Parathyroid adenoma (tissue), 2 donors: Measurements from ENCODE around the gene WNK2.

Source experiments
- H2AFZ ChIP-seq: fragments of 300-600 bp; sonication (generic); one replicate; pipeline ENCODE4 v1.7.0; 2017; ENCODE audit warnings: antibody characterized with exemption, mild to moderate bottlenecking
- H3K27ac ChIP-seq: fragments of 300-600 bp; sonication (generic); one replicate; pipeline ENCODE4 v1.7.0; 2017
- H3K27me3 ChIP-seq: fragments of 300-600 bp; sonication (generic); one replicate; pipeline ENCODE4 v1.7.0; 2017; ENCODE audit warnings: low read length; ENCODE audit not compliant: control insufficient read depth, insufficient read depth
- H3K36me3 ChIP-seq: fragments of 300-600 bp; sonication (generic); one replicate; pipeline ENCODE4 v1.7.0; 2017; ENCODE audit warnings: low read length; ENCODE audit not compliant: control insufficient read depth, insufficient read depth
- H3K4me1 ChIP-seq: fragments of 300-600 bp; sonication (generic); one replicate; pipeline ENCODE4 v1.7.0; 2017; ENCODE audit warnings: control low read depth
- H3K4me2 ChIP-seq: fragments of 300-600 bp; sonication (generic); one replicate; pipeline ENCODE4 v1.7.0; 2017; ENCODE audit warnings: low read length
- H3K4me3 ChIP-seq: fragments of 300-600 bp; sonication (generic); one replicate; pipeline ENCODE4 v1.7.0; 2017; ENCODE audit warnings: low read depth, low read length
- H3K79me2 ChIP-seq: fragments of 300-600 bp; sonication (generic); one replicate; pipeline ENCODE4 v1.7.0; 2017; ENCODE audit warnings: control low read depth
- H3K9ac ChIP-seq: fragments of 300-600 bp; sonication (generic); one replicate; pipeline ENCODE4 v1.7.0; 2017; ENCODE audit warnings: mild to moderate bottlenecking
- H3K9me3 ChIP-seq: fragments of 300-600 bp; sonication (generic); one replicate; pipeline ENCODE4 v1.7.0; 2017; ENCODE audit warnings: low read length; ENCODE audit not compliant: control insufficient read depth
- TF ChIP-seq, protein P1 (sequence below): fragments of 300-600 bp; sonication (generic); IDR thresholded peaks from one replicate; pipeline ENCODE4 v1.7.0; 2017; ENCODE audit warnings: antibody characterized with exemption, mild to moderate bottlenecking
- donor health status: primary hyperparathyroidism.

The WNK2 gene

DNA sequence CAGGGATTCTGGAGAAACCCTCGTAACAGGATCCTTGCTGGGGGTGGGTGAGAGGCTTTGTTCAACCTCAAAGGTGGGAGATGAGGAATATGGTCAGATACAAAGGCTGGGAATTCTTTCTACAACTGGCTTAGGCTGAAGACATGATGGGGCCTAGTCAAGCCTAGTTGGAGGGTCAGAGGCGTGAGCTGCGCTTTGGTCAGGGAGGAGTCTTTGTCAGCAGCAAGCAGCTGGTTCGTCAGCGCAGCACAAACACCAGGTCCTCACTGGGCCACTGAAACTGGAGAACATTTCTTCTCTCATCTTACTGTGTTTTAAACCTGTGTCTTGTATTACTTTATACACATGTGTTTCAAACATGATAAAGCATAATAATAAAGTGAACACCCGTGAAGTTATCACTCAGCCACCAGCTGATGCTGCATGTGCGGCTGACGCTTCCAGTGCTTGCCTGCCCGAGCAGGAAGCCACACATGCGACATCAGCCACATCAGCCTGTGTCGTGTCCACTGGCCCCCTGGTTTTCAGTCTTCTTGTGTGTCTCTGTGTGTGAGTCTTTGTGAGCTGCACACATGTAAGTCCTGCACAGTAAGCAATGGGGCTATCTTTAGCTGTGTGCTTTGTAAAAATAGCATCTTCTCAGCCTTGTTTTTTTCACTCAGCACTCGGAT lies 81.5 kb downstream of the WNK2 start:
- H3K9me3 ChIP-seq = no peaks in the 10 kb centered on the region
- no peaks in the 10 kb centered on the region for H3K27me3 ChIP-seq
- H3K36me3 ChIP-seq = no peaks in the 10 kb centered on the region
- H3K79me2 ChIP-seq = no peaks in the 10 kb centered on the region
- no peak overlapping the region for H3K4me2 ChIP-seq
- H3K4me3 ChIP-seq = no peak overlapping the region
- H3K9ac ChIP-seq = no peak overlapping the region
- no peak overlapping the region for H3K27ac ChIP-seq
- H2AFZ ChIP-seq = no peak overlapping the region
- TF ChIP-seq, protein P1, sequence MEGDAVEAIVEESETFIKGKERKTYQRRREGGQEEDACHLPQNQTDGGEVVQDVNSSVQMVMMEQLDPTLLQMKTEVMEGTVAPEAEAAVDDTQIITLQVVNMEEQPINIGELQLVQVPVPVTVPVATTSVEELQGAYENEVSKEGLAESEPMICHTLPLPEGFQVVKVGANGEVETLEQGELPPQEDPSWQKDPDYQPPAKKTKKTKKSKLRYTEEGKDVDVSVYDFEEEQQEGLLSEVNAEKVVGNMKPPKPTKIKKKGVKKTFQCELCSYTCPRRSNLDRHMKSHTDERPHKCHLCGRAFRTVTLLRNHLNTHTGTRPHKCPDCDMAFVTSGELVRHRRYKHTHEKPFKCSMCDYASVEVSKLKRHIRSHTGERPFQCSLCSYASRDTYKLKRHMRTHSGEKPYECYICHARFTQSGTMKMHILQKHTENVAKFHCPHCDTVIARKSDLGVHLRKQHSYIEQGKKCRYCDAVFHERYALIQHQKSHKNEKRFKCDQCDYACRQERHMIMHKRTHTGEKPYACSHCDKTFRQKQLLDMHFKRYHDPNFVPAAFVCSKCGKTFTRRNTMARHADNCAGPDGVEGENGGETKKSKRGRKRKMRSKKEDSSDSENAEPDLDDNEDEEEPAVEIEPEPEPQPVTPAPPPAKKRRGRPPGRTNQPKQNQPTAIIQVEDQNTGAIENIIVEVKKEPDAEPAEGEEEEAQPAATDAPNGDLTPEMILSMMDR = no peak
- H3K4me1 ChIP-seq = no peaks in the 10 kb centered on the region

DNA sequence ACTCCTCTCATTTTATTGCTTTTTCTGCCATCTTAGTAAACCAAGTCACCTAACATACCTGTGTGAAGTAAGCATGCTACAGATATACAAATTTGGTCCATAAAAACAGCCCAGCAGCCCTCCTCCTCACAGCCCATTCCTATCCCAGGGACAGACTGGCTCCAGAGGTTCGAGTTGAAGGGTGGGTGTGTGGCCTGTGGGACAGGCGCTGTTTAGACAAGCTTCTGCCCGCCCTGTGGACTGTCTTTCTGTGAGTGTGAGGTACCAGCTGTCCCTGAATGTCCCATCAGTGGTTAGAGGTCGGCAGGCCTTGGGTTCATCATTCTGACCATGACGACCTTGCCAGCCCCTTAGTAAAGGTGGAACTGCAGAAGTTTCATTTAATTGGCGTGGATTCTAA lies 82.0 kb downstream of the WNK2 start:
- no peaks in the 10 kb centered on the region for H3K27me3 ChIP-seq
- H3K36me3 ChIP-seq = no peaks in the 10 kb centered on the region
- no peak overlapping the region for H3K27ac ChIP-seq
- TF ChIP-seq, protein P1 = no peak
- H3K9ac ChIP-seq = no peak overlapping the region
- no peak overlapping the region for H3K4me2 ChIP-seq
- H3K4me1 ChIP-seq = no peaks in the 10 kb centered on the region
- no peak overlapping the region for H2AFZ ChIP-seq
- H3K4me3 ChIP-seq = no peak overlapping the region
- no peaks in the 10 kb centered on the region for H3K9me3 ChIP-seq
- H3K79me2 ChIP-seq = no peaks in the 10 kb centered on the region

DNA sequence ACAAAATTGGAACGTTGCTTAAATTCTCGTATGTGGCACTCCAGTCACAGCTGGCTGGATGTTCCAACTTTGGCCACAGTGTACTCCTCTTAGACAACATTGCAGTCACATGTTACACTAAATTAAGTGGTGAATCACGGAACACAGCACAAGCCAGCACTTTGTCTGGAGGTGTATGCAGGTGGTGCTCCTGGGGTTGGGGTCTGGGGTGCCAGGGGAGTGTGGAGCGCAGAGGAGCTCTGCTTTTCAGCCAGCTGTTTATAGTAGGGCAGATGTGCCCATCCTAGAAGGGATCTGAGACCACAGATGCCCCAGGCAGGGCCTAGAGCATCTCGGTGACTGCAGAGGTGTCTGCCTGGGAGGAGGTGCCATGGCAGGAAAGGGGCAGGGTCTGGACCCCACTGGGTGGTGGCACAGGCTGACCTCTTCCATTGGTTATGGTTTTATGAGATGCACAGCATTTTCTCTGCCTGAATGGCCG lies 82.6 kb downstream of the WNK2 start:
- Histone ChIP-seq H3K9me3 (no peaks in the 10 kb centered on the region), H3K36me3 (no peaks in the 10 kb centered on the region), H3K27ac (no peak overlapping the region), H2AFZ (no peak overlapping the region), H3K79me2 (no peaks in the 10 kb centered on the region), H3K27me3 (no peaks in the 10 kb centered on the region), H3K4me1 (no peaks in the 10 kb centered on the region), H3K4me2 (no peak overlapping the region), H3K9ac (no peak overlapping the region), H3K4me3 (no peak overlapping the region)
- TF ChIP-seq, protein P1 = no peak

GRCh38 chr9:93267091-93267541 lies 83.2 kb downstream of the WNK2 start:
- H3K9ac ChIP-seq = no peak overlapping the region
- no peak overlapping the region for H2AFZ ChIP-seq
- H3K27me3 ChIP-seq = no peaks in the 10 kb centered on the region
- no peaks in the 10 kb centered on the region for H3K9me3 ChIP-seq
- H3K4me1 ChIP-seq = no peaks in the 10 kb centered on the region
- H3K79me2 ChIP-seq = no peaks in the 10 kb centered on the region
- TF ChIP-seq, protein P1 = no peak
- H3K27ac ChIP-seq = no peak overlapping the region
- H3K36me3 ChIP-seq = no peaks in the 10 kb centered on the region
- no peak overlapping the region for H3K4me2 ChIP-seq
- no peak overlapping the region for H3K4me3 ChIP-seq
